ENCODE measurements around the gene SREBF2.

SREBF2 gene

GRCh38 chr22:41908411-41909309 lies 75.8 kb downstream of the SREBF2 start:
- no peak for DNase-seq (ENCODE audit: low spot score)
- H3K27ac ChIP-seq = peak overlapping the region; percentile 57
- no peak for TF ChIP-seq CTCF (conservative IDR thresholded peaks at IDR 0.05; ENCODE audit: low read depth)
- ChIA-PET POLR2A (ENCODE audit: low non-redundant PET) (no interaction called here), CTCF (interaction anchor here (0.6 kb wide), 1 partner anchor 44 kb away, joined by 4 read pairs; no protein-coding TSS in a partner anchor)

GRCh38 chr22:41909310-41910049 lies 76.6 kb downstream of the SREBF2 start:
- POLR2A ChIA-PET (ENCODE audit: low non-redundant PET) = no interaction called here
- DNase-seq (ENCODE audit: low spot score) = no peak
- no peak for TF ChIP-seq CTCF (conservative IDR thresholded peaks at IDR 0.05; ENCODE audit: low read depth)
- H3K27ac ChIP-seq = peak overlapping the region; percentile 57; the same call in 1 of the 2 replicates
- CTCF ChIA-PET = no interaction called here

GRCh38 chr22:41910050-41911000 lies 77.4 kb downstream of the SREBF2 start:
- no peak overlapping the region for H3K27ac ChIP-seq
- ChIA-PET CTCF (no interaction called here), POLR2A (ENCODE audit: low non-redundant PET) (no interaction called here)
- no peak for DNase-seq (ENCODE audit: low spot score)
- TF ChIP-seq CTCF (conservative IDR thresholded peaks at IDR 0.05; ENCODE audit: low read depth) = no peak

- POLR2A ChIA-PET (ENCODE audit: low non-redundant PET) = no interaction called here
- no peak overlapping the region for H3K27ac ChIP-seq
- CTCF ChIA-PET = no interaction called here
- no peak for TF ChIP-seq CTCF (conservative IDR thresholded peaks at IDR 0.05; ENCODE audit: low read depth)
- DNase-seq (ENCODE audit: low spot score) = no peak
Observed at GRCh38 chr22:41911001-41911611, 78.2 kb downstream of the SREBF2 start.

- TF ChIP-seq CTCF (conservative IDR thresholded peaks at IDR 0.05; ENCODE audit: low read depth) = no peak
- POLR2A ChIA-PET (ENCODE audit: low non-redundant PET) = no interaction called here
Observed at GRCh38 chr22:41912338-41913039, 79.6 kb downstream of the SREBF2 start.

More at GRCh38 chr22:41912338-41913039, 79.6 kb downstream of the SREBF2 start:
- CTCF ChIA-PET = interaction anchor here (1.1 kb wide), 1 partner anchor 13 kb away, joined by 5 read pairs; no protein-coding TSS in a partner anchor
- H3K27ac ChIP-seq = no peak overlapping the region
- no peak for DNase-seq (ENCODE audit: low spot score)

Data from RWPE1 (cell line).